Renal pelvis (tissue), 4 donors: ENCODE data around the gene FAM200B. TPM values are rescaled to one million over a fixed set of nuclear protein-coding genes. Genes with fewer than 3 reads are reported as not detected.

Source experiments
- DNase-seq: peaks from one replicate; pipeline ENCODE4 v3.0.0-alpha.2; 2013
- polyA plus RNA-seq, 3 donors: library from polyadenylated mRNA; unstranded; fragments of 120-200 nt; gene quantifications; one replicate each; pipeline ENCODE4 v1.2.1, GENCODE V29; 2013; ENCODE audit not compliant: insufficient read length in 3 of 3

FAM200B gene
- polyA plus RNA-seq, 3 donors, result 59.8 to 63.1 (median 61.6) TPM

GRCh38 chr4:15691346-15692135 lies 9.9 kb downstream of the FAM200B start:
- DNase-seq, result no peak

- no peak for DNase-seq
Measured at GRCh38 chr4:15692602-15693001, 11.0 kb downstream of the FAM200B start.

- no peak for DNase-seq
Measured at GRCh38 chr4:15694431-15694830, 12.8 kb downstream of the FAM200B start.

GRCh38 chr4:15695240-15695699 lies 13.6 kb downstream of the FAM200B start:
- no peak for DNase-seq

- no peak for DNase-seq
Measured at GRCh38 chr4:15695729-15696128, 14.1 kb downstream of the FAM200B start.

GRCh38 chr4:15696866-15697265 lies 15.2 kb downstream of the FAM200B start:
- no peak for DNase-seq

- peak; percentile 62 for DNase-seq
Measured at GRCh38 chr4:15702941-15703403, 21.3 kb downstream of the FAM200B start, which contains the start of gene BST1. BST1 (plus strand) TSS chr4:15703065; CDS start chr4:15703145, 80 bp downstream.

GRCh38 chr4:15703439-15703838 lies 21.8 kb downstream of the FAM200B start:
- no peak for DNase-seq

- no peak for DNase-seq
Measured at GRCh38 chr4:15704129-15704528, 22.5 kb downstream of the FAM200B start.

GRCh38 chr4:15706646-15707362 lies 25.2 kb downstream of the FAM200B start:
- no peak for DNase-seq

- DNase-seq, result no peak
Measured at GRCh38 chr4:15707363-15707715, 25.7 kb downstream of the FAM200B start.

GRCh38 chr4:15711762-15712161 lies 30.1 kb downstream of the FAM200B start:
- DNase-seq, result no peak

GRCh38 chr4:15712214-15712613 lies 30.6 kb downstream of the FAM200B start:
- DNase-seq, result no peak

- no peak for DNase-seq
Measured at GRCh38 chr4:15714141-15714540, 32.5 kb downstream of the FAM200B start.

- peak; percentile 42 for DNase-seq
Measured at GRCh38 chr4:15714646-15715435, 33.2 kb downstream of the FAM200B start.

GRCh38 chr4:15716115-15716514 lies 34.5 kb downstream of the FAM200B start:
- DNase-seq, result no peak

- DNase-seq, result no peak
Measured at GRCh38 chr4:15717086-15717485, 35.5 kb downstream of the FAM200B start.

- no peak for DNase-seq
Measured at GRCh38 chr4:15717657-15718416, 36.2 kb downstream of the FAM200B start.

GRCh38 chr4:15718465-15718864 lies 36.8 kb downstream of the FAM200B start:
- no peak for DNase-seq

GRCh38 chr4:15718959-15719358 lies 37.3 kb downstream of the FAM200B start:
- no peak for DNase-seq

GRCh38 chr4:15719506-15719905 lies 37.9 kb downstream of the FAM200B start:
- DNase-seq, result no peak
